MCF 10A (cell line): ENCODE measurements around the gene PLXND1. TPM values are rescaled to one million over a fixed set of nuclear protein-coding genes. Genes with fewer than 3 reads are reported as not detected.

Source experiments
- BruUV-seq: library from RNA; stranded (reverse); fragments of 400-500 nt; replicated peaks from 2 replicates; lab custom pipeline; 2021; lab: Mats Ljungman, UMichigan
- CTCF ChIA-PET: fragments of 300-600 bp; sonication (Branson Sonifier 250); formaldehyde crosslinking; extraction: SDS; loops from one replicate; lab custom pipeline; 2021; ENCODE audit warnings: antibody characterized with exemption, inconsistent platforms; lab: Yijun Ruan, JAX
- POLR2A ChIA-PET: fragments of 300-600, 350-650 bp; sonication (Branson Sonifier 250); formaldehyde crosslinking; extraction: SDS; loops from one replicate; lab custom pipeline; 2020; ENCODE audit warnings: antibody characterized with exemption, inconsistent platforms; lab: Yijun Ruan, JAX
- DNase-seq: peaks from one replicate; pipeline ENCODE4 v3.0.0-alpha.2; 2018; ENCODE audit not compliant: unreplicated experiment
- H3K27ac Mint-ChIP-seq: one replicate; pipeline ENCODE4 v1.8.0; 2022; ENCODE audit warnings: mild to moderate bottlenecking, low read depth, mixed read lengths; ENCODE audit not compliant: unreplicated experiment
- H3K27me3 Mint-ChIP-seq: one replicate; pipeline ENCODE4 v1.8.0; 2022; ENCODE audit warnings: mixed read lengths; ENCODE audit not compliant: insufficient read depth, unreplicated experiment
- H3K36me3 Mint-ChIP-seq: one replicate; pipeline ENCODE4 v1.8.0; 2022; ENCODE audit warnings: mild to moderate bottlenecking, moderate library complexity, mixed read lengths; ENCODE audit not compliant: insufficient read depth, unreplicated experiment
- H3K4me1 Mint-ChIP-seq: one replicate; pipeline ENCODE4 v1.8.0; 2022; ENCODE audit warnings: mixed read lengths; ENCODE audit not compliant: insufficient read depth, unreplicated experiment
- H3K4me3 Mint-ChIP-seq: one replicate; pipeline ENCODE4 v1.8.0; 2022; ENCODE audit warnings: mild to moderate bottlenecking, moderate library complexity, mixed read lengths; ENCODE audit not compliant: unreplicated experiment
- H3K9me3 Mint-ChIP-seq: one replicate; pipeline ENCODE4 v1.8.0; 2022; ENCODE audit warnings: mixed read lengths; ENCODE audit not compliant: unreplicated experiment
- CTCF ChIP-seq: fragments of 200-600 bp; IDR thresholded peaks from one replicate; pipeline ENCODE4 v1.8.0; 2022; ENCODE audit warnings: antibody characterized with exemption, mild to moderate bottlenecking; ENCODE audit not compliant: unreplicated experiment
- intact Hi-C: fragments of 100-400 bp; cut with micrococcal nuclease; formaldehyde crosslinking; loops from 2 replicates; pipeline ENCODE4 v1.14.1; 2022
- total RNA-seq: library from RNA; stranded (reverse); gene quantifications from 2 replicates; pipeline ENCODE4 v1.2.3, GENCODE V29; 2022

The PLXND1 gene
- total RNA-seq, 1 experiment from 2014 or later, result 5.6 TPM

- Mint-ChIP-seq H3K27ac (no peak overlapping the region), H3K4me3 (no peak overlapping the region), H3K4me1 (no peaks in the 10 kb centered on the region), H3K9me3 (no peaks in the 10 kb centered on the region), H3K36me3 (no peaks in the 10 kb centered on the region), H3K27me3 (no peaks in the 10 kb centered on the region)
- BruUV-seq, result no TSS peak
- no peak for DNase-seq
- intact Hi-C loops, result no loop called here
- ChIA-PET POLR2A (no interaction called here), CTCF (no interaction called here)
- TF ChIP-seq CTCF, result no peak
Observed at GRCh38 chr3:129540776-129541516, 65.5 kb downstream of the PLXND1 start.

- BruUV-seq, result no TSS peak
- no peak overlapping the region for H3K4me3 Mint-ChIP-seq
Observed at GRCh38 chr3:129539206-129539605, 67.3 kb downstream of the PLXND1 start.

GRCh38 chr3:129536804-129537203 is 69.7 kb downstream of the PLXND1 start:
- no peaks in the 10 kb centered on the region for H3K9me3 Mint-ChIP-seq
- no peak for TF ChIP-seq CTCF
- POLR2A ChIA-PET, result no interaction called here
- CTCF ChIA-PET, result no interaction called here
- H3K4me1 Mint-ChIP-seq, result no peaks in the 10 kb centered on the region
- no peak overlapping the region for H3K4me3 Mint-ChIP-seq
- no peak for DNase-seq
- no TSS peak for BruUV-seq
- H3K36me3 Mint-ChIP-seq, result no peaks in the 10 kb centered on the region
- no peaks in the 10 kb centered on the region for H3K27me3 Mint-ChIP-seq
- no peak overlapping the region for H3K27ac Mint-ChIP-seq
- intact Hi-C loops, result no loop called here

More at GRCh38 chr3:129539206-129539605, 67.3 kb downstream of the PLXND1 start:
- POLR2A ChIA-PET, result no interaction called here
- DNase-seq, result no peak
- no peak for TF ChIP-seq CTCF
- Mint-ChIP-seq H3K36me3 (no peaks in the 10 kb centered on the region), H3K4me1 (no peaks in the 10 kb centered on the region), H3K9me3 (no peaks in the 10 kb centered on the region), H3K27me3 (no peaks in the 10 kb centered on the region), H3K27ac (no peak overlapping the region)
- CTCF ChIA-PET, result interaction anchor here (0.6 kb wide), 1 partner anchor 49 kb away, joined by 3 read pairs; no protein-coding TSS in a partner anchor
- intact Hi-C loops, result no loop called here

GRCh38 chr3:129536374-129536667 is 70.2 kb downstream of the PLXND1 start:
- no TSS peak for BruUV-seq
- H3K4me1 Mint-ChIP-seq, result no peaks in the 10 kb centered on the region
- no peak overlapping the region for H3K27ac Mint-ChIP-seq
- ChIA-PET POLR2A (no interaction called here), CTCF (no interaction called here)
- H3K9me3 Mint-ChIP-seq, result no peaks in the 10 kb centered on the region
- DNase-seq, result no peak
- H3K4me3 Mint-ChIP-seq, result no peak overlapping the region
- H3K27me3 Mint-ChIP-seq, result no peaks in the 10 kb centered on the region
- no peaks in the 10 kb centered on the region for H3K36me3 Mint-ChIP-seq
- no peak for TF ChIP-seq CTCF
- intact Hi-C loops, result no loop called here
